Psoas muscle (tissue), 8 donors: ENCODE measurements around the gene KRT83. TPM values are rescaled to one million over a fixed set of nuclear protein-coding genes. Genes with fewer than 3 reads are reported as not detected.
"Not testable (repeated sequence)": the region's sequence is repeated elsewhere in the genome, so short reads cannot be mapped to it uniquely, and the experiment has no call there.

Source experiments
- ATAC-seq, 4 donors: fragments of 200-7000 bp; cut with Tn5 transposase; one replicate each; pipeline ENCODE4 v1.9.1; 2020; ENCODE audit warnings: moderate library complexity in 3 of 4, mild to moderate bottlenecking in 2 of 4
- DNase-seq, 2 donors: peaks; one replicate each; pipeline ENCODE4 v3.0.0-alpha.2; 2020
- H3K27ac ChIP-seq: fragments of 200-600 bp; one replicate; pipeline ENCODE4 v1.8.0; 2022
- H3K27me3 ChIP-seq, 3 donors: fragments of 200-600 bp in 1 of 3; one replicate each; pipeline versions ENCODE4 v1.6.1 to v1.8.0; 2013 to 2022; ENCODE audit warnings: low read length in 2 of 3, mild to moderate bottlenecking in 2 of 3, moderate library complexity in 1 of 3; ENCODE audit not compliant: insufficient read depth in 3 of 3
- H3K36me3 ChIP-seq, 2 donors: fragments of 200-600 bp in 1 of 2; one replicate each; pipeline versions ENCODE4 v1.6.1 to v1.8.0; 2013 to 2022; ENCODE audit warnings: low read depth in 1 of 2, mild to moderate bottlenecking in 1 of 2, moderate library complexity in 1 of 2; ENCODE audit not compliant: insufficient read depth in 1 of 2
- H3K4me1 ChIP-seq: fragments of 200-600 bp; one replicate; pipeline ENCODE4 v1.8.0; 2022
- H3K4me3 ChIP-seq: fragments of 200-600 bp; one replicate; pipeline ENCODE4 v1.8.0; 2022; ENCODE audit warnings: mild to moderate bottlenecking
- H3K9me3 ChIP-seq: fragments of 200-600 bp; one replicate; pipeline ENCODE4 v1.8.0; 2022
- WGBS, 3 donors: extraction: QIAGEN DNeasy Blood & Tissue Kit; methylation state at CpG; one replicate each; pipeline versions ENCODE4 v1.1.6 to v1.1.7; 2013; 5-methylcytosine and 5-hydroxymethylcytosine counted together
- intact Hi-C, 2 donors: fragments of 100-400 bp; cut with DNase I; formaldehyde crosslinking; loops; one replicate each; pipeline versions ENCODE4 v1.11.0 to v1.14.2; 2022
- polyA plus RNA-seq, 3 donors: library from polyadenylated mRNA; stranded (reverse); fragments of 200-250 nt; gene quantifications; one replicate each; pipeline ENCODE4 v1.2.3, GENCODE V29; 2013
- total RNA-seq, 4 donors: library from RNA; stranded (reverse); fragmentation: NEBNext Ultra II Directional in 2 of 4; extraction: Animal tissue kit (Norgen Biotek cat#: 25700) in 2 of 4; gene quantifications; one replicate each; pipeline versions ENCODE4 v1.2.1 to v1.2.4, GENCODE V29; 2021 to 2023
- TF ChIP-seq, protein P1 (sequence below): fragments of 200-600 bp; IDR thresholded peaks from one replicate; pipeline ENCODE4 v1.8.0; 2022; ENCODE audit warnings: antibody characterized with exemption
- donor health status: healthy with polysubstance abuse.
- donor health status: DM: no; HTN: no; CAD: no; lungs with moderate emphysema.
- donor health status: Bipolar disorder and iron deficiency.
- donor health status: healthy.
- donor health status: DM: yes; HTN: yes; CAD: no.
- donor health status: DM: no; HTN: no; CAD: no.
- donor health status: DM: no; HTN: no; CAD: no.
- donor health status: DM: yes; HTN: yes; CAD: no.

The KRT83 gene
- total and polyA plus RNA-seq, 7 donors, result not detected

DNA sequence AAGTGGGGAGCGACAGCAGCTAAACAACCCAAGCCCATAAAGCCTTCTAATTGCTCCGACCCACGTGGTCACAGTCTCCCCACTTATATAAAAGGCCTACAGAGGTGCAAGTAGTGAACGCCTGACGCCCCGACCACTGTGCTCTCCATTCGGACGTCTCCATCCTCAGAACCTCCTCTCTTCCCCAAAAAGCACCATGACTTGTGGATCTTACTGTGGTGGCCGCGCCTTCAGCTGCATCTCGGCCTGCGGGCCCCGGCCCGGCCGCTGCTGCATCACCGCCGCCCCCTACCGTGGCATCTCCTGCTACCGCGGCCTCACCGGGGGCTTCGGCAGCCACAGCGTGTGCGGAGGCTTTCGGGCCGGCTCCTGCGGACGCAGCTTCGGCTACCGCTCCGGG, 19.5 kb downstream of the KRT83 start:
- H3K27ac ChIP-seq, H3K4me1 ChIP-seq, H3K4me3 ChIP-seq, intact Hi-C loops, ATAC-seq, H3K9me3 ChIP-seq, H3K27me3 ChIP-seq, H3K36me3 ChIP-seq, DNase-seq: not testable (repeated sequence)
- 82 to 86% (median 86%) methylated on average over 18 to 23 of the region's 31 CpGs for WGBS, 3 donors

DNA sequence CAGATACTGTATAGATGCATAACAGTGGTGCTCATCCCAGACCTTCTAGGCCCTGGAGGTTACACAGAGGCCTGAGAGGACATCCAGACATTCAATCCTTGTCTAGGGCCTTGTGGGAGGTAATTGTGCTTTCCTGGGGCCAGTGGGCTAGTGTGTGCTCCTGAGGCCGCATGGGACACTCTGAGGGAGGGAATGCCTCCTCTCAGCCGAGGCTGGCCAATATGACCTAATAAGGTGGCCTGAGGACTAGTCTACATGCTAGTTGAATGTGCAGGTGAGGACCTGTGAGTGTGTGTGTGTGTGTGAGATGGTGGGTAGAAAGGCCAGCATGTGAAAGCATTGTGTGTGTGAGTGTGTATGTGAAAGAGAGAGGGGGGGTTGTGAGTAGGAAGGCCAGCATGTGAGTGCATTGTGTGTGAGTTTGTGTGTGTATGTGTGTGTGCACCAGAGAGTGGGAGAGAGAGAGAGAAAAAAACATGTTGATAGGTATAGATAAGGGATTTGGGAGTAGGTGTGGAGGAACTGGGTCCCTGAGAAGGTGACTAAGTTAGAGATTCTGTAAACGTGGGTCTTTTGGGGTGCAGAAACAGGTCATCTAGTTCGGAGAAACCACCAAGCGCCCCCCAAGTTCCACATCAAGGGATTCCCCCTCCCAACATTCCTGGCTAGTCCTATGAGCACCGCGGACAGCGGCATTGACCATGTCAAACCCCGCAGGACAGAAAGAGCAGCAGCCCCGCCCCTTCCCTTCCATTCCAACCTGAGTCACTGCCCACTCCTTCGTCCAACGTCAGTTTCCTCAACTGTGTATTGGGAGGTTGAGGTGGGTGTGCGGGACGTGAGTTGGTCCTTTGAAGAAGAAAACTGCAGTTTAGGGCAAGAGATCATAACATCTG, 20.2 kb downstream of the KRT83 start:
- no peak for DNase-seq
- Histone ChIP-seq H3K9me3 (no peaks in the 10 kb centered on the region), H3K4me1 (no peaks in the 10 kb centered on the region), H3K36me3 (no peaks in the 10 kb centered on the region), H3K27me3 (no peaks in the 10 kb centered on the region), H3K4me3 (no peak overlapping the region), H3K27ac (no peak overlapping the region)
- WGBS, 3 donors, result 61 to 69% (median 61%) methylated on average over 14 of the region's 14 CpGs
- intact Hi-C loops, result no loop called here
- TF ChIP-seq, protein P1, sequence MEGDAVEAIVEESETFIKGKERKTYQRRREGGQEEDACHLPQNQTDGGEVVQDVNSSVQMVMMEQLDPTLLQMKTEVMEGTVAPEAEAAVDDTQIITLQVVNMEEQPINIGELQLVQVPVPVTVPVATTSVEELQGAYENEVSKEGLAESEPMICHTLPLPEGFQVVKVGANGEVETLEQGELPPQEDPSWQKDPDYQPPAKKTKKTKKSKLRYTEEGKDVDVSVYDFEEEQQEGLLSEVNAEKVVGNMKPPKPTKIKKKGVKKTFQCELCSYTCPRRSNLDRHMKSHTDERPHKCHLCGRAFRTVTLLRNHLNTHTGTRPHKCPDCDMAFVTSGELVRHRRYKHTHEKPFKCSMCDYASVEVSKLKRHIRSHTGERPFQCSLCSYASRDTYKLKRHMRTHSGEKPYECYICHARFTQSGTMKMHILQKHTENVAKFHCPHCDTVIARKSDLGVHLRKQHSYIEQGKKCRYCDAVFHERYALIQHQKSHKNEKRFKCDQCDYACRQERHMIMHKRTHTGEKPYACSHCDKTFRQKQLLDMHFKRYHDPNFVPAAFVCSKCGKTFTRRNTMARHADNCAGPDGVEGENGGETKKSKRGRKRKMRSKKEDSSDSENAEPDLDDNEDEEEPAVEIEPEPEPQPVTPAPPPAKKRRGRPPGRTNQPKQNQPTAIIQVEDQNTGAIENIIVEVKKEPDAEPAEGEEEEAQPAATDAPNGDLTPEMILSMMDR, result no peak
- no peak for ATAC-seq

DNA sequence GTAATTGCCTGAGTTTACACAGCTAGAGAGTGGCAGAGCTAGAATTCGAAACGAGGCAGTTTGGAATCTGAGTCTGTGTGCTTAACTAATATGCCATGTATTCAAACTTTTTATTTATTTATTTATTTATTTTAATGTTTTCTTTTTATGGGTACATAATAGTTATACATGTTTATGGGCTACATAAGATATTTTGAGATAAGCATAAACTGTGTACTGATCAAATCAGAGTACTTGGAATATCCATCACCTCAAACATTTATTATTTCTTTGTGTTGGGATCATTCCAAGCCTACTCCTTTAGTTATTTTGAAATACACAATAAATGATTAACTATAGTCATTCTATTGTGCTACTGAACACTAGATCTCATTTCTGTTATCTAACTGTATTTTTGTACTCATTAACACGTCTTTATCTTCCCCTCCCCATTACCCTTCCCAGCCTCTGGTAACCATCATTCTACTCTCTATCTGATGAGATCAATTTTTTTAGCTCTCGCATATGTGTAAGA, 22.5 kb downstream of the KRT83 start:
- intact Hi-C loops, result no loop called here
- Histone ChIP-seq H3K4me1 (no peaks in the 10 kb centered on the region), H3K27ac (no peak overlapping the region), H3K4me3 (no peak overlapping the region), H3K27me3 (no peaks in the 10 kb centered on the region), H3K36me3 (no peaks in the 10 kb centered on the region), H3K9me3 (no peaks in the 10 kb centered on the region)
- TF ChIP-seq, protein P1, result no peak
- WGBS, 3 donors, result 76 to 80% (median 78%) methylated on average over 4 of the region's 4 CpGs
- no peak for DNase-seq
- ATAC-seq, result no peak

DNA sequence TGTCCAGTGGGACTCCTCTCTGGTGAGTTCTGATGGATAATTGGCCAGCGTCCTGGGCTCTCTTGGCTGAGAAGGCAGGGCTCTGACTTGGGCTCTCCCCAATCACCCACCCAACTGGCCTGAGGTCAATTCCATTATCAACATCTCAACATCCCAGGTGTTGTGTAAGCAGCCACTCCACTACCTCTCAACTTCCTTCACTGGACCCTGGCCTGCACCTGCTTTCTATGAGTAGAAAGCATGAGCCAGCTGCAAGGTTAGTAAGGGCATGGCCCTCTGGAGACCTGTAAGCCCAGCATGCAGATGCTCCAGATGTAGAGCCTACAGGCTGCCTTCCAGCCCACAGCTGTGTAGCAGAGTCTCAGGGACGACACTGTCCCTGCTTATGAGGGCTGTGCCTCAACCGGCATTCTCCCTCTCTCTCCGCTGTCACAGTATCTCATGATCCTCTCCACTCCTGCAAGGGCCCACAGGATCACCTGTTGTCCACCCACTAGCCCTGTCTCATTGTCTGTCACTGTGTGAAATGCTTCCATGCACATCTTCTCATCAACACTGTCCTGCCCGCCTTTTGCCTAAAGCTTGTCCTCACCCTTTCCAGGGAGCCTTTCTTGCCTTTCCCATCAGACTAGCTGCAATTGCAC, 24.5 kb downstream of the KRT83 start:
- DNase-seq, result no peak
- WGBS, 3 donors, result 72 to 85% (median 84%) methylated on average over 5 of the region's 5 CpGs
- ATAC-seq, result no peak
- TF ChIP-seq, protein P1, result no peak
- Histone ChIP-seq H3K4me3 (no peak overlapping the region), H3K4me1 (no peaks in the 10 kb centered on the region), H3K27me3 (peaks cover 0 to 5% (median under 1%) of the 10 kb centered on the region in 3 donors), H3K27ac (no peak overlapping the region), H3K36me3 (no peaks in the 10 kb centered on the region), H3K9me3 (no peaks in the 10 kb centered on the region)
- intact Hi-C loops, result no loop called here

DNA sequence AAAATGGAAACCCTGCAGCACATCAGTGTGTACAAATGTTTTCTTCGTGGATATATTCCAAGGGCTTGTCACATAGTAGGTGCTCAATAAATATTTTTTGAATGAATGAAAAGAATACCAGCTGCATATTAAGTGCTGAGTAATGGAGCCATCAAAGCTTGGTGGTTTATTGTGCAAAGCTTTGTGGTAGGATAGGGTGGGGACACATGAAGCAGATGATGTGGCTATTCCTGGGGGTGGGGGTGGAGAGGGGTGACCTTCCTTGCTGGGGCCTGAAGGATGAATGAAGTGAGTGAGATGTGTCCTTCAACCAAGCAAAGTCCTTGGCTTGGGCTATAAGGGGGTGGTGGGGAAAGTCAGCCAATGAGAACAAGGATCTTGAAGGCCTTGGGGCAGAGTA, 25.5 kb downstream of the KRT83 start:
- H3K9me3 ChIP-seq, result no peaks in the 10 kb centered on the region
- H3K36me3 ChIP-seq, result no peaks in the 10 kb centered on the region
- H3K4me1 ChIP-seq, result no peaks in the 10 kb centered on the region
- no peak overlapping the region for H3K4me3 ChIP-seq
- H3K27me3 ChIP-seq, result peaks cover 0 to 5% (median 5%) of the 10 kb centered on the region in 3 donors
- intact Hi-C loops, result no loop called here
- H3K27ac ChIP-seq, result no peak overlapping the region
- DNase-seq, result no peak
- ATAC-seq, result no peak
- TF ChIP-seq, protein P1, result no peak
- whole genome bisulfite sequencing, 3 donors, result 77 to 89% (median 80%) methylated on average over 1 of the region's 1 CpG
